Hematopoietic multipotent progenitor cell treated with erythropoietin and hydrocortisone succinate and interleukin-3 and kit ligand, for 15 days (in vitro differentiated cells): ENCODE measurements around the gene PTGDS.
A peak's percentile ranks its signal among the peaks of the same experiment; 100 is the strongest.

Source experiments
- DNase-seq: peaks from one replicate; pipeline ENCODE4 v3.0.0-alpha.2; 2015; ENCODE audit warnings: low spot score

PTGDS gene

DNA sequence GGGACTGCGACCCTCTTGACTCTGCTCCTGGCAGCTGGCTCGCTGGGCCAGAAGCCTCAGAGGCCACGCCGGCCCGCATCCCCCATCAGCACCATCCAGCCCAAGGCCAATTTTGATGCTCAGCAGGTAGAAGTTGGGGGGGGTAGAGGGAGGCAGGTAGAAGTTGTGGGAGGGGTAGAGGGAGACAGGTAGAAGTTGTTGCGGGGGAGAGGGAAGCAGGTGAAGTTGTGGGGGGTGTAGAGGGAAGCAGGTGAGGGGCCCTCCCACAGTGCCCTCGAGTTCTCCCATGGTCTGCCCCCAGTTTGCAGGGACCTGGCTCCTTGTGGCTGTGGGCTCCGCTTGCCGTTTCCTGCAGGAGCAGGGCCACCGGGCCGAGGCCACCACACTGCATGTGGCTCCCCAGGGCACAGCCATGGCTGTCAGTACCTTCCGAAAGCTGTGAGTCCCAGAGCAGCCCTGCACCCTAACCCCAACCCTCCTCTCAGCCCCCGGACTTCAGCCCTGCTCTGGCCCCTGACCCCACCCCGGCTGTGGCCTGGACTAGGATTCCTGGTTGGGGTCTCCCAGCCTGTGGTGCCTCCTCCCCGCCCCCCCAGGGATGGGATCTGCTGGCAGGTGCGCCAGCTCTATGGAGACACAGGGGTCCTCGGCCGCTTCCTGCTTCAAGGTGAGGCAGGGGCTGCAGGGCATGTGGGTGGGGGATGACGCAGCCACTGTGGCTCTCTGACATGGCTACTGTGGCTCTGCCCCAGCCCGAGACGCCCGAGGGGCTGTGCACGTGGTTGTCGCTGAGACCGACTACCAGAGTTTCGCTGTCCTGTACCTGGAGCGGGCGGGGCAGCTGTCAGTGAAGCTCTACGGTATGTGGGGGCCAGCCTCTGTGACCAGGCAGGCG lies 31.7 kb upstream of the PTGDS start:
- no peak for DNase-seq

DNA sequence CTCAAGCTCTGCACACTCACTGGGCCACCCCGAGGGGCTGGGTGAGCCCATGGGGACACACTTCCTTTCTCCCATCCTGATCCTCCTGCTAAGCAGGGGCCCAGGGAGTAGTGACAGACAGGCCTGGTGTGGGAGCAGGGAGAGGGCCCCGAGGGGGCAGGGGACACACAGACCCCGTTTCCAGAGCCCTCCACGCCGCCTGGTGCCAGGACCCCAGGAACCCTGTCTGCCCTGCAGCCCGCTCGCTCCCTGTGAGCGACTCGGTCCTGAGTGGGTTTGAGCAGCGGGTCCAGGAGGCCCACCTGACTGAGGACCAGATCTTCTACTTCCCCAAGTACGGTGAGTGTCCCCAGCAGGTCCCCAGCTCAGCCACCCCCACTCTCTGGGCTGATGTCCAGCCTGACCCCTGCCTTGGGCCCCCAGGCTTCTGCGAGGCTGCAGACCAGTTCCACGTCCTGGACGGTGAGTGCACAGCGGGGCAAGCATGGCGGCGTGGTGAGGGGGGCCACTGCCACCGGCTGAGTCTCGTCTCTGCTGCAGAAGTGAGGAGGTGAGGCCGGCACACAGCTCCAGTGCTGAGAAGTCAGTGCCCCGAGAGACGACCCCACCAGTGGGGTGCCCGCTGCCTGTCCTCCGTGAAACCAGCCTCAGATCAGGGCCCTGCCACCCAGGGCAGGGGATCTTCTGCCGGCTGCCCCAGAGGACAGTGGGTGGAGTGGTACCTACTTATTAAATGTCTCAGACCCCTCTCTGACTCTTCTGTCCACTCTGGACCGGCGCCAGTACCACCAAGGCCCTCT lies 30.9 kb upstream of the PTGDS start:
- DNase-seq = no peak

- no peak for DNase-seq
Observed at GRCh38 chr9:136947028-136947891, 30.0 kb upstream of the PTGDS start.

DNA sequence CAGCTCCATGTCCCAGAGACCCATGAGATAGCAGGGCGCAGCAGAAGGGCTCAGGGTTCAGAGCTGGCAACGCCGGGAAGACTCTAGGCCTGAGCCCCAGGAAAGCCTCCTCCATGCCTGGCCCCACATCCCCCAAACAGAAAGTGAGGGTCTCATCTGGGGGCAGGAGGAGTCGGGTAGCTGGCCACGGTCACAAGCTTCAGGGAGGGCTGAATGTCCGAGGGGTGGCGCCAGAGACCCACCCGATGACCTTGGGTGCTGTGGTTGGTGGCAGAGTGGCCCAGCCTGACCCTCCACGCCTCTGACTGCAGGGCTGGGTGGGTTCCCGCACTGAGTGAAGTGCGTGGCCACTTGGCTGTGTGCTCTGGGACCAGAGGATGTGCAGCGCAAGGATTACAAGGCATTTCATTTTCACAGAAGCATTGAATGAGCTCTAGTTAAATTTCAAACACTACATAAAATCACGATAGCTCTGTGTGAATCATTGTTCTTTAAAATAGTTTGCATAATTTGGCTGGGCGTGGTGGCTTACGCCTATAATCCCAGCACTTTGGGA lies 29.3 kb upstream of the PTGDS start:
- no peak for DNase-seq

- no peak for DNase-seq
Observed at GRCh38 chr9:136949239-136949816, 28.0 kb upstream of the PTGDS start.

GRCh38 chr9:136949817-136950655 lies 27.3 kb upstream of the PTGDS start:
- peak; percentile 93 for DNase-seq

- DNase-seq = no peak
Observed at GRCh38 chr9:136950656-136951276, 26.5 kb upstream of the PTGDS start.

GRCh38 chr9:136951541-136952320 lies 25.6 kb upstream of the PTGDS start, which contains the start of gene LCN12:
TSS of gene LCN12 (plus strand) at chr9:136952273. CDS start at chr9:136952328, 55 bp downstream.
- no peak for DNase-seq

DNA sequence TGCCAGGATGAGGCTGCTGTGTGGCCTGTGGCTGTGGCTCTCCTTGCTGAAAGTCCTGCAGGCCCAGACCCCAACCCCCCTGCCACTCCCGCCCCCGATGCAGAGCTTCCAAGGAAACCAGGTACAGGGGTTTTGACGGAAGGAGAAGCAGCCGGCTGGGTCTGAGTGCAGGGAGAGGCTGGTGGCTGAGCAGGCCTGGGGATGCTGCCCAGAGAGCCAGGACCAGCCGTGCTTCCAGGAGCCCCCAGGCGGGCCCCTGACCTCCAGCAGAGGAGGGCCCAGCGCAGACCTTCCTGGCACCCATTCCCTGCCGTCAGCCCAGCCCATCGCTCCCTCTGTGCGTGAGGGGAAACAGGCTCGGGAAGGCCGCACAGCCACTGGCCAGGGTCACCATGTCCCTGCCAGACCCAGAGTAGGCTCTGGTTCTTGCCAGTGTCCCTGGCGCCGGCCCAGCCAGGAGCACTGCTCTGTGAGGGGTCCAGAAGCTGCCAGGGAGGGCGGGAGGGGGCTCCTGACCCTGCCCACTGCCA lies 24.9 kb upstream of the PTGDS start:
- DNase-seq = no peak

GRCh38 chr9:136952876-136953770 lies 24.2 kb upstream of the PTGDS start:
- no peak for DNase-seq

DNA sequence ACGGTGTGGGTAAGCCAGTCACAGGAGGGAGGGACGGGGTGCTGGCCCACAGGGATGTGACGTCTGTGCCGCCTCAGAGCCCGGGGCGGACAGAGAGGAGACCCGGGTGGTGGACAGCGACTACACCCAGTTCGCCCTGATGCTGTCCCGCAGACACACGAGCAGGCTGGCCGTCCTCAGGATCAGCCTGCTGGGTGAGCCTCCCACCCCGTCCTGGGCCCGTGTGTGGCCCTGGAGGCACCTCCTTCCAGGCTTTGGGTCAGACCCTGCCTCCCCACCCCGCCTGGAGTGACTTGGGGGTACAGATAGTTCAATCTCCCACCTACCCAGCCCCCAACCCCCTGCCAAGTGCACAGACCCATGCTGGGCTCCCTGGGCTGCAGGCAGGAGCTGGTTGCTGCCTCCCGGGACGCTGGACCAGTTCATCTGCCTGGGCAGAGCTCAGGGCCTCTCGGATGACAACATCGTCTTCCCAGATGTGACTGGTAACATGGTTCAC lies 23.5 kb upstream of the PTGDS start:
- no peak for DNase-seq

- no peak for DNase-seq
Observed at GRCh38 chr9:136954270-136955083, 22.8 kb upstream of the PTGDS start.

- DNase-seq = no peak
Observed at GRCh38 chr9:136955202-136955942, 21.9 kb upstream of the PTGDS start.

- DNase-seq = no peak
Observed at GRCh38 chr9:136955943-136956335, 21.4 kb upstream of the PTGDS start.

DNA sequence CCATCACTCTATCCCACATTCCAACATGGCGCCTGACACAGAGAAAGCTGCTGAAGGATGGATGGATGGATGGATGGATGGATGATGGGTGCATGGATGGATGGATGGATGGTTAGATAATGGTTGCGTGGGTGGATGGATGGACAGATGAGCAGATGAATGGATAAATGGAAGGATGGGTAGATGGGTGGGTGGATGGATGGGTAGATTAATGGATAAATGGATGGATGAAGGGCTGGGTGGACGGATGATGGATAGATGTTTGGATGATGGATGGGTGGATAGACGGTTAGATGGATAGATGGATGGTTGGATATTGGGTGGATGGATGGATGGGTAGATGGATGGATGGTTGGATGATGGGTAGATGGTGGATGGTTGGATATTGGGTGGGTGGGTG lies 20.7 kb upstream of the PTGDS start:
- no peak for DNase-seq

DNA sequence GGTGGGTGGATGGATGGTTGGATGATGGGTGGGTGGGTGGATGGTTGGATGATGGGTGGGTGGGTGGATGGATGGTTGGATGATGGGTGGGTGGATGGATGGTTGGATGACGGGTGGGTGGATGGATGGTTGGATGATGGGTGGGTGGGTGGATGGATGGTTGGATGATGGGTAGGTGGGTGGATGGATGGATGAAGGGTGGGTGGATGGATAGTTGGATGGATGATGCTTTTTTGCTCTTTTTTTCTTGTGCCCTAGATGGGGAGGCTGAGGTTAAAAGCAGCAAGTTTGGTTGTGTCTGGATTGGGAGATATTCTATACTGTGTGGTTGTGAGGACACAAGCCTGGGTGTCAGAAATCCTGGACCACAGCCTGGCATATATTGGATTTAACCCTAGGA lies 19.8 kb upstream of the PTGDS start:
- no peak for DNase-seq
